NCI-H1436 treated with DMSO at 0.1 percent for 48 hours (cell line): ENCODE results near the gene CORO2A.
"Not testable (repeated sequence)": the region's sequence is repeated elsewhere in the genome, so short reads cannot be mapped to it uniquely, and the experiment has no call there.

Experiments
- DNase-seq: peaks from one replicate; lab custom pipeline; 2025; lab: John Stamatoyannopoulos, UW

The CORO2A gene

GRCh38 chr9:98191671-98192502 lies 550 bp downstream of the CORO2A start:
- DNase-seq, result no peak

- no peak for DNase-seq
These were observed 1.2 kb downstream of the CORO2A start for GRCh38 chr9:98191181-98191608.

GRCh38 chr9:98190757-98191105 lies 1.7 kb downstream of the CORO2A start:
- no peak for DNase-seq

- DNase-seq, result no peak
These were observed 3.0 kb downstream of the CORO2A start for GRCh38 chr9:98189412-98189811.

- no peak for DNase-seq
These were observed 4.5 kb downstream of the CORO2A start for GRCh38 chr9:98187926-98188325.

- DNase-seq, result no peak
These were observed 6.2 kb downstream of the CORO2A start for GRCh38 chr9:98186236-98186635.

GRCh38 chr9:98185611-98186171 lies 6.7 kb downstream of the CORO2A start:
- no peak for DNase-seq

- no peak for DNase-seq
These were observed 7.3 kb downstream of the CORO2A start for GRCh38 chr9:98185021-98185567.

- no peak for DNase-seq
These were observed 8.1 kb downstream of the CORO2A start for GRCh38 chr9:98184326-98184725.

GRCh38 chr9:98182889-98183599 lies 9.4 kb downstream of the CORO2A start:
- no peak for DNase-seq

- no peak for DNase-seq
These were observed 10.2 kb downstream of the CORO2A start for GRCh38 chr9:98182069-98182820.

GRCh38 chr9:98181746-98182068 lies 10.7 kb downstream of the CORO2A start:
- DNase-seq, result no peak

- DNase-seq, result no peak
These were observed 11.4 kb downstream of the CORO2A start for GRCh38 chr9:98180996-98181395.

GRCh38 chr9:98178874-98179850 lies 13.3 kb downstream of the CORO2A start:
- DNase-seq, result no peak

GRCh38 chr9:98176391-98177259 lies 15.8 kb downstream of the CORO2A start:
- no peak for DNase-seq

- DNase-seq, result no peak
These were observed 16.7 kb downstream of the CORO2A start for GRCh38 chr9:98175762-98176161.

- DNase-seq, result no peak
These were observed 17.3 kb downstream of the CORO2A start for GRCh38 chr9:98175028-98175569.

- DNase-seq, result not testable (repeated sequence)
These were observed 17.9 kb downstream of the CORO2A start for GRCh38 chr9:98174502-98174918.

GRCh38 chr9:98173181-98173580 lies 19.3 kb downstream of the CORO2A start:
- DNase-seq, result no peak

GRCh38 chr9:98172604-98173003 lies 19.8 kb downstream of the CORO2A start:
- DNase-seq, result no peak
